ENCODE measurements around the gene C19orf81. TPM values are rescaled to one million over a fixed set of nuclear protein-coding genes. Genes with fewer than 3 reads are reported as not detected.

C19orf81 gene
- total and polyA plus RNA-seq, 2 of the 8 experiments (the other 6 are each of a cell fraction or from before 2014, with no cell fraction given): 11.7 to 13.0 TPM

DNA sequence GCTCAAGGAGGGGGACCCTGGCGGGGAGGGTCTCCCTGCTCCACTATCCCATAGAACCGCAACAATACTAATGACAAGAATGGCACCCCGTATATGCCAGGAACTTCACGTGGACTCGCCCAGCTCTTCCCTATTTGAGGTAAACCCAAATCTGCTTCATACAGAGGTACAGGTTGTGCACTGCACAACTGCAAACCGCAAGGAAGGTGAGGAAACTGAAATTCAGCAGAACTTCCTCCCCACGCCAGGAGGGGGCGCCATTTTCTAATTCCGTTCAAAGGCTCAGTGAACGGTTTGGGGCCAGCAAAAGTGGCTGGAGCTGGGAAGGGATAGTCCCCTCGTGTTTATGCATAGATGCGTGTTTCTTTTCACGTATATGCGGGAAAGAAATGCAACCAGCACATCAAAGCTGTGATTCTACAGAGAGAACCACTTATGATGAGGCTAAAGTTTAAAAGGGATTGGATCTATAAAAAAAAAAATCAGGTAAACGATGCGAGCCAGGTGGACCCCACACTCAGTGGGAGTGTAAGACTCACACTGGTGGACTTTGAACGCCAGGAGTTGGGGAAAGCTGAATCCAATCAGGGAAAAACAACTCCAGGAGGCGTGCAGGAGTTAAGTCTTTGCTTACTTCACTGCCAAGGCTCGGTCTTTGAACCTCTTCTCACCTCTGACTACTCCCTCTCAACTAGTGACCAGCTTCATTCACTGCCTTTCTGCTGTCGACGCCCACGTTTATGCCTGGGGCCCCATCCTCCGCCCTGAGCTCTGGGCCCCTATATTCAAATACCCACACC lies 20.3 kb downstream of the C19orf81 start:
- FAIRE-seq: no peak

More for the DNA sequence above, 20.3 kb downstream of the C19orf81 start:
- Histone ChIP-seq H2BK20ac (ENCODE audit: low read length) (no peak overlapping the region), H3K27ac (ENCODE audit: low read depth, low read length) (no peak overlapping the region), H3K79me2 (ENCODE audit: control insufficient read depth in 1 of 2, insufficient read depth in 2 of 2, low read length in 2 of 2) (no peaks in the 10 kb centered on the region), H3K36me3 (ENCODE audit: control insufficient read depth in 2 of 4, insufficient read depth in 4 of 4, low read length in 3 of 4) (no peaks in the 10 kb centered on the region; a peak in 1 of 8 replicates), H3K4me3 (ENCODE audit: extremely low read depth in 1 of 4, insufficient read depth in 2 of 4, low read depth in 3 of 4, low read length in 4 of 4) (no peak overlapping the region), H3K18ac (ENCODE audit: extremely low read depth, low read length) (no peak overlapping the region), H3K4ac (replicated peaks; ENCODE audit: insufficient read length, low read depth, low read length) (no peak overlapping the region), H3K23ac (ENCODE audit: insufficient read length) (no peak overlapping the region), H2BK15ac (ENCODE audit: low read length) (0 out of 2 replicates have a peak overlapping the region, but pooled peaks have one; percentile 72), H4K8ac (ENCODE audit: extremely low read depth, insufficient read depth, low read length) (no peak overlapping the region), H3K27me3 (replicated peaks in 1 of 4; ENCODE audit: control insufficient read depth in 3 of 4, extremely low read depth in 1 of 4, insufficient read depth in 3 of 4, low read length in 3 of 4) (peaks cover 27 to 46% (median 42%) of the 10 kb centered on the region in 4 experiments), H2BK12ac (ENCODE audit: low read depth, low read length) (no peak overlapping the region), H4K5ac (ENCODE audit: insufficient read length, low read depth, low read length) (no peak overlapping the region), H2BK5ac (ENCODE audit: low read depth, low read length) (no peak overlapping the region), H2AFZ (ENCODE audit: low read length) (no peak overlapping the region), H3K4me1 (replicated peaks in 1 of 4; ENCODE audit: control insufficient read depth in 3 of 4, insufficient read depth in 4 of 4, low read length in 3 of 4) (peaks cover 0 to 8% (median 4%) of the 10 kb centered on the region in 4 experiments; a peak in 5 of 7 replicates), H3K56ac (replicated peaks; ENCODE audit: insufficient read length, low read depth, low read length) (no peak overlapping the region), H4K91ac (replicated peaks; ENCODE audit: insufficient read length, low read length) (no peak overlapping the region), H3K14ac (ENCODE audit: insufficient read length) (no peak overlapping the region), H3K23me2 (ENCODE audit: low read depth, low read length) (peaks cover 1% of the 10 kb centered on the region; the same call in 1 of the 2 replicates), H3K79me1 (ENCODE audit: low read depth, low read length) (no peaks in the 10 kb centered on the region), H4K20me1 (replicated peaks in 1 of 2; ENCODE audit: control insufficient read depth in 1 of 2, insufficient read depth in 2 of 2, low read length in 2 of 2) (peaks cover 0 to 4% of the 10 kb centered on the region in 2 experiments), H3K9ac (replicated peaks in 1 of 4; ENCODE audit: extremely low read depth in 1 of 4, low read depth in 3 of 4, low read length in 3 of 4) (no peak overlapping the region), H2BK120ac (replicated peaks; ENCODE audit: low read depth, low read length) (no peak overlapping the region), H2AK5ac (ENCODE audit: low read depth, low read length) (0 out of 2 replicates have a peak overlapping the region, but pooled peaks have one; percentile 15), H3K4me2 (ENCODE audit: insufficient read depth in 1 of 2, low read depth in 2 of 2, low read length in 2 of 2) (no peak overlapping the region), H3K9me3 (ENCODE audit: insufficient read depth in 2 of 2, low read depth in 1 of 2, low read length in 1 of 2) (0 out of 4 replicates have a peak, but pooled peaks cover 0 to 1% of the 10 kb centered on the region in 2 experiments)
- POLR2A ChIA-PET (ENCODE audit: partially characterized antibody): interaction anchor here (0.6 to 1.8 kb wide), 4 partner anchors 9 to 59 kb away, joined by 3 to 14 read pairs (median 4); no protein-coding TSS in a partner anchor
- TF ChIP-seq CTCF (IDR thresholded peaks at IDR 0.05; ENCODE audit: control extremely low read depth in 1 of 3, insufficient read depth in 1 of 3, low read depth in 1 of 3, low read length in 3 of 3) (peak; percentile 58 to 83 (median 68)), HDAC2 (IDR thresholded peaks at IDR 0.05; ENCODE audit: borderline replicate concordance in 1 of 2, low read depth in 2 of 2, low read length in 2 of 2) (peak; percentile 84 to 98; a peak in 3 of 4 replicates), KDM1A (IDR thresholded peaks at IDR 0.05; ENCODE audit: borderline replicate concordance, low read length) (peak; percentile 68; the same call in 1 of the 2 replicates), BACH1 (IDR thresholded peaks at IDR 0.05; ENCODE audit: low read length) (peak; percentile 93), RAD21 (IDR thresholded peaks at IDR 0.05 in 1 of 2, conservative IDR thresholded peaks at IDR 0.05 in 1 of 2; ENCODE audit: low read depth in 2 of 2, low read length in 2 of 2) (peak; percentile 45 to 49), POLR2A (IDR thresholded peaks at IDR 0.05; ENCODE audit: control extremely low read depth in 1 of 2, low read depth in 2 of 2, low read length in 2 of 2) (no peak), TAF7 (optimal IDR thresholded peaks at IDR 0.05; ENCODE audit: borderline replicate concordance, low read depth, low read length) (no peak)
- peak in 1 of 2 experiments; percentile 67 for DNase-seq (ENCODE audit: low read depth in 1 of 2, low spot score in 2 of 2)
- CTCF ChIA-PET (ENCODE audit: partially characterized antibody): interaction anchor here (0.5 to 3.9 kb wide), 44 partner anchors 9 to 573 kb away, joined by 3 to 28 read pairs (median 4); partner anchors contain the start of genes C19orf81 and CLEC11A
- 60% methylated on average over 23 of the region's 23 CpGs; no CpG with 5 or more reads in 1 of the 2 experiments for WGBS, 2 experiments (ENCODE audit: extremely low coverage in 1 of 2, insufficient coverage in 1 of 2, insufficient read length in 1 of 2, insufficient replicate concordance in 2 of 2, low coverage in 1 of 2, low lambda C conversion rate in 2 of 2, missing lambda C conversion rate in 1 of 2)
